C4-2B (cell line): ENCODE data around the gene AHCYL2.

Source experiments
- H3K27ac ChIP-seq: fragments of 450-650 bp; 2 replicates; pipeline ENCODE4 v1.5.1; 2017
- CTCF ChIP-seq: fragments of 450-650 bp; conservative IDR thresholded peaks from 2 replicates; pipeline ENCODE4 v1.5.1; 2017; ENCODE audit warnings: mild to moderate bottlenecking
- ZFX ChIP-seq: fragments of 450-650 bp; IDR thresholded peaks from 2 replicates; pipeline ENCODE4 v1.6.1; 2017

Gene AHCYL2

GRCh38 chr7:129225206-129225930 lies 538 bp downstream of the AHCYL2 start:
- H3K27ac ChIP-seq: peak overlapping the region; percentile 67
- TF ChIP-seq CTCF: no peak
- TF ChIP-seq ZFX: peak; percentile 64

- peak overlapping the region; percentile 67; the same call in 1 of the 2 replicates for H3K27ac ChIP-seq
These were observed 1.2 kb downstream of the AHCYL2 start for GRCh38 chr7:129225931-129226572.

DNA sequence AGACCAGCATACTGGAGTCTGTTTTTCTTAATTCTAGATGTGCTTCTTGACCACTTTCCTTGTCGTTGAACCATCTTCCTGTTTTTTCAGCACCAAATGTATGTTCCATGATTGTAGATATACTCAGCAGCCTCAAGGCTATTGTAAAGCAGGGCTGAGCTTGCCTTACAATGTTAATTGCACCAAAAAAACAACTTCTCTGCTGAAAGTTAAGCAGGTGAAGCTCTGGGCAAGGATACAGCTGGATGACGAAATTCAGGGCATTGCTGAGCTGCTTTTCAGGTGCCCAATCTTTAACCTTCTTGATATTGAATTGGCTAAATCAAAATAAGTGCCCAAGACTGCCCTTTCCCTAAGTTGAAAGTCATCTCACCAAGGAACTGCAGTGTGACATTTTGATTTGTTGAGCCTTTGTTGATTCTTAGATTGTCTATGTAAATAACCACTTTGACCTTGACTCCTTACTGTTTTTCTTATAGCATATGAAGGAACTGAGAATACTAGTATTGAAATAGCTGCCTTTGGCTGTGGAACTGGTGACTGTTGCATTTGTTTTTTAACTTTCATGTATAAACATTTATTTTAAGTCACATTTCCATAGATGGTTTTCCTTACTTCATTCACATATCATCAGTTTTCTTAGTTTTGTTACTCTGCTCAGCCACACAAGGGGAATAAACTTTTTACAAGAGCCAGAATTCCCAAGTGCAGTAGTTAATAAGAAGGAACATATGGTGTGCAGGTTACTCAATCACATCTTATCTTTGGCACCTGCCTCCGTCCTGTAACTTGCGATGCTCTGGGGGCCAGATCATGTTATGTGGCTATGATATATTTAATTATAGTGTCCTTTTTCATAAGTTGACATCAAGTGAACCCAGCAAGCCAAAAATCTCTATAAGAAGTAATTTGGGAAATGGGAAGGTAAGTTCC lies 3.1 kb downstream of the AHCYL2 start:
- H3K27ac ChIP-seq: no peak overlapping the region
- TF ChIP-seq ZFX (no peak), CTCF (no peak)

More at GRCh38 chr7:129225931-129226572, 1.2 kb downstream of the AHCYL2 start:
- no peak for TF ChIP-seq ZFX
- TF ChIP-seq CTCF: no peak

GRCh38 chr7:129228633-129229032 lies 3.8 kb downstream of the AHCYL2 start:
- TF ChIP-seq ZFX (no peak), CTCF (no peak)

DNA sequence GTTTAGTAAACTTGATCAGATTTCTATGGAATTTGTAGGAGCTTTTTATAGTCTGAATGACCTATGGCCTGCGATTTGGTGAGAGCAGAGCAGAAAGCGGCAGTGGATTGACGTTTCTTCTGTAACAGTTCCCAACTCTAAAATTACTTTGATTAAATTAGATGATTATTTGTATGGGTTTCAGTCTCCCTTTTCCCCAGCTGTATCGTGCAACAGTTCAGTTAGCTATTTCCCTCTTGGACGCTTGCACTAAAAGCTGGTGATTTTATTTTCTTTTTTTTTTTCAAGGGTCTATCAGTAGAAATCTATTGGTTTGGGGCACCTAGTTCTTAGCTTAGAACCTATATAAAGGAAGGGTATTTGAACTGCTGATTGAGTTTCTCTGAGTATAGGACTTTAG lies 6.8 kb downstream of the AHCYL2 start:
- H3K27ac ChIP-seq: no peak overlapping the region
- TF ChIP-seq ZFX (no peak), CTCF (no peak)

More at GRCh38 chr7:129228633-129229032, 3.8 kb downstream of the AHCYL2 start:
- H3K27ac ChIP-seq: no peak overlapping the region

DNA sequence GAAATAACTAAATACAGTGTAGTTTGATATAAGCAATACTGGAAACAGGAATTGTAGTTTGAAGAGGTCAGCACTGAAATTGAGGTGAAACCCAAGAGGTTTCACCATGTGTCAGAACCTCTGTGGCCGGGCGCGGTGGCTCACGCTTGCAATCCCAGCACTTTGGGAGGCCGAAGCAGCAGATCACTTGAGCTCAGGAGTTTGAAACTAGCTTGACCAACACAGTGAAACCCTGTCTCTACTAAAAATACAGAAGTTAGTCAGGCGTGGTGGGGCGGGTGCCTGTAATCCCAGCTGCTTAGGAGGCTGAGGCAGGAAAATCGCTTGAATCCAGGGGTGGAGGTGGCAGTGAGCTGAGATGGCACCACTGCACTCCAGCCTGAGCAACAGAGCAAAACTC lies 13.7 kb downstream of the AHCYL2 start:
- no peak overlapping the region for H3K27ac ChIP-seq
- TF ChIP-seq CTCF: no peak
